Fibroblast of villous mesenchyme (primary cell): ENCODE measurements around the gene DOCK11. TPM values are rescaled to one million over a fixed set of nuclear protein-coding genes. Genes with fewer than 3 reads are reported as not detected.
"Not testable (repeated sequence)": the region's sequence is repeated elsewhere in the genome, so short reads cannot be mapped to it uniquely, and the experiment has no call there.

Experiments
- DNase-seq: peaks from one replicate; pipeline ENCODE4 v3.0.0-alpha.2; 2010; ENCODE audit warnings: low read depth
- H3K4me3 ChIP-seq: 2 replicates; pipeline ENCODE4 v1.5.1; 2011; ENCODE audit warnings: low read depth, mild to moderate bottlenecking, low read length
- total RNA-seq: library from RNA; depleted of rRNA; stranded (reverse); fragments of >200 nt; gene quantifications from 2 replicates; pipeline ENCODE4 v1.2.3, GENCODE V29; 2012
- TF ChIP-seq, protein P1 (sequence below): IDR thresholded peaks from 2 replicates; pipeline ENCODE4 v1.5.1; 2012; ENCODE audit warnings: low read depth, mild to moderate bottlenecking, low read length; ENCODE audit not compliant: insufficient read depth

DOCK11 gene
- total RNA-seq, 1 donor: 50.1 TPM

DNA sequence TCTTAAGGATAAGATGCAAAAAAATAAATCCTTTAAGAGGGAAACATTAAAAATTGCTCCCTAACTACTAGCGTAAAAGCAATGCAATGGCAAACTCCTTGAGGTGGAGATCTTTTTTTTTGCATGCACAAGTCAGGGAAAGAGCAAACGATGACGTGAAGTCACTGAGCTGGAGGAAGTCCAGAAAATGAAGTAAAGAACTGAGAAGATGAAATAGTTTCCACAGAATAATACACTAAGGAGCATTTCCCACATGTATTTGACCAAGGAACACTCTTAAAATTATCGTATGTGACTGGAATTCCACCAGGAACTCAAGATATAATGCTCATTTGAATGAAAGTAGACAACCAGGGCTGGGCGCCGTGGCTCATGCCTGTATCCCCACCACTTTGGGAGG is 21.0 kb upstream of the DOCK11 start:
- DNase-seq: no peak

DNA sequence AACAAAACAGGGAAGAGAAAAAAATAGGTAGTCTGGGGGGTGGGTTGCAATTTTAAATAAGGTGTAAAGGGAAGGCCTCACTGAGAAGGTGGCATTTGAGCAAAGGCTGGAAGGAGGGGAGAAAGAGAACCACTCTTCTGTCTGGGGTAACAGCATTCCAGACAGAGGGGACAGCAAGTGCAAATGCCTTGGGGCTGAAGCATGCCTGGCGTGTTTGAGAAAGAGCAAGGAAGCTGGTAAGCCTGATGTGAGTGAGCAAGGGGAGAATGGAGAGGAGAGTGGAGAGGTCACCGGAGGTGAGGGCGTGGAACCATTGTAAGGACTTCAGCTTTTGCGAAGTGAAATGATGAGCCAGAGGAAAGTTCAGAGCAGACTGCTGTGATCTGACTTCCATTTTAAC is 19.7 kb upstream of the DOCK11 start:
- TF ChIP-seq, protein P1, sequence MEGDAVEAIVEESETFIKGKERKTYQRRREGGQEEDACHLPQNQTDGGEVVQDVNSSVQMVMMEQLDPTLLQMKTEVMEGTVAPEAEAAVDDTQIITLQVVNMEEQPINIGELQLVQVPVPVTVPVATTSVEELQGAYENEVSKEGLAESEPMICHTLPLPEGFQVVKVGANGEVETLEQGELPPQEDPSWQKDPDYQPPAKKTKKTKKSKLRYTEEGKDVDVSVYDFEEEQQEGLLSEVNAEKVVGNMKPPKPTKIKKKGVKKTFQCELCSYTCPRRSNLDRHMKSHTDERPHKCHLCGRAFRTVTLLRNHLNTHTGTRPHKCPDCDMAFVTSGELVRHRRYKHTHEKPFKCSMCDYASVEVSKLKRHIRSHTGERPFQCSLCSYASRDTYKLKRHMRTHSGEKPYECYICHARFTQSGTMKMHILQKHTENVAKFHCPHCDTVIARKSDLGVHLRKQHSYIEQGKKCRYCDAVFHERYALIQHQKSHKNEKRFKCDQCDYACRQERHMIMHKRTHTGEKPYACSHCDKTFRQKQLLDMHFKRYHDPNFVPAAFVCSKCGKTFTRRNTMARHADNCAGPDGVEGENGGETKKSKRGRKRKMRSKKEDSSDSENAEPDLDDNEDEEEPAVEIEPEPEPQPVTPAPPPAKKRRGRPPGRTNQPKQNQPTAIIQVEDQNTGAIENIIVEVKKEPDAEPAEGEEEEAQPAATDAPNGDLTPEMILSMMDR: no peak
- no peak overlapping the region for H3K4me3 ChIP-seq
- DNase-seq: no peak

More for the DNA sequence above, 21.0 kb upstream of the DOCK11 start:
- H3K4me3 ChIP-seq: no peak overlapping the region
- TF ChIP-seq, protein P1: no peak

DNA sequence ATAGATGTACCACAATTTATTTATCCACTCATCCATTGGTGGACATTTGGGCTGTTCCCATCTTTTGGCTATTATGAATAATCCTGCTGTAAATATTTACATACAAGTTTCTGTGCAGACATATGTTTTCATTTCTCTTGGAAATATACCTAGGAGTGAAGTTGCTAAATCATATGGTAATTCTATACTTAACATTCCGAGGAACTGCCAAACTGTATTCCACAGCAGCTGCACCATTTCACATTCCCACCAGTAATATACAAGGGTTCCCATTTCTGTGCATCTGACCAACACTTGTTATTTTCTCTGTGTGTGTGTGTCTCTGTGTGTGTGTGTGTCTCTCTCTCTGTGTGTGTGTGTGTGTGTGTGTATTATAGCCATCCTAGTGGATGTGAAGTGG is 15.4 kb upstream of the DOCK11 start:
- H3K4me3 ChIP-seq: no peak overlapping the region
- DNase-seq: peak; percentile 46
- TF ChIP-seq, protein P1: no peak

DNA sequence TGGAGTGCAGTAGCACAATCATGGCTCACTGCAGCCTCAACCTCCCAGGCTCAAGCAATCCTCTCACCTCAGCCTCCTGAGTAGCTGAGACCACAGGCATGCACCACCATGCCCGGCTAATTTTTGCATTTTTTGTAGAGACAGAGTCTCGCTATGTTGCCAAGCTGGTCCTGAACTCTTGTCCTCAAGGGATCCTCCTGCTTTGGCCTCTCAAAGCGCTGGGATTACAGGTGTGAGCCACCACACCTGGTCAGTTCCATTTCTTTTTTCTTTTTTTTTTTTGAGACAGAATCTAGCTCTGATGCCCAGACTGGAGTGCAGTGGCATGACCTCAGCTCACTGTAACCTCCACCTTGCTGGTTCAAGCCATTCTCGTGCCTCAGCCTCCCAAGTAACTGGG is 13.2 kb upstream of the DOCK11 start:
- DNase-seq, H3K4me3 ChIP-seq: not testable (repeated sequence)

DNA sequence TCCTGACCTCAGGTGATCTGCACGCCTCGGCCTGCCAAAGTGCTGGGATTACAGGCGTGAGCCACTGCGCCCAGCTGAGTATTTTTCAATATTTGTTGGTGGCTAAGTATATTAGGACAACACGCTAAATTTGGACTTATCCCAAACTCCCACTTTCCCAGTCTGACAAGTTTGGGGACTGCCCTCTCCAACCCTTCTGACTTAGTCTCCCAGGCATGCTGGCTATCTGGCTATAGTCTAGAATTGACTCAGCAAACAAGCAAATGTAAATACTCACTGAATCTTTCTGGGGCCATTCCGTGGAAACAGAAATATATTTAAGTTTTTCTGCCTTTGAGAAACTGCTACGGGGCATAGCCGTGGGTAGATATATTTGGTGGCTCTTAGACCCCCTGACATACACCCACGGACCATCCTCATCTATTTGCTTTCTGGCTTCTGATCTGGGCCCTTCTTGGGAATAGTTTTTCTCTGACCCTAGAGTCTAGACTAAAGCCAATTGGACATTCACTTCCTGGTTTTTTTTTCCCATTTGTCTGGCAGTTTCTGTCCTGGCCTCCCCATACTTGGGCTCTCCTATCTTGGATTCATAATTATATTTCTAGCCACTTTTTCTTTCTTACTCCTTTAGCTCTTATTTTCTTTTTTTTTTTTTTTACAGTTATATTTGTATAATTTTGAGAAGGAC is 11.3 kb upstream of the DOCK11 start:
- TF ChIP-seq, protein P1: no peak
- H3K4me3 ChIP-seq: no peak overlapping the region
- DNase-seq: no peak

DNA sequence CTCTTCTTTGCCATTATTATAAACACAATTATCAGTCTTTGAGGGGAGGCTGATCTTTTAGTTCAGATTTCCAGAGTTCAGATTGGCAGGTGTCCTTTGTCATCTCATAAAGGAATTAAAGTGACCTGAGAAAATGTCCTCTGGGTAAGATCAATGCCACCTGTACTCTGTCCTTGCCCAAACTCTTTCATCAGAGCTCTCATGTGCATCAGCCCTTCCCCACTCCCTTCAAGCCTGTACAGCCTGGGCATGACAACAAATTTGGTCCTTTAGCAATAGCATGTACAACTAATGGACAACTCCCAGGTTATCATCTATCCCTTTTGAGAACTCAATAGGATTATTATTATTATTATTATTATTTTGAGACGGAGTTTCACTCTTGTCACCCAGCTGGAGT is 8.9 kb upstream of the DOCK11 start:
- H3K4me3 ChIP-seq, DNase-seq: not testable (repeated sequence)

DNA sequence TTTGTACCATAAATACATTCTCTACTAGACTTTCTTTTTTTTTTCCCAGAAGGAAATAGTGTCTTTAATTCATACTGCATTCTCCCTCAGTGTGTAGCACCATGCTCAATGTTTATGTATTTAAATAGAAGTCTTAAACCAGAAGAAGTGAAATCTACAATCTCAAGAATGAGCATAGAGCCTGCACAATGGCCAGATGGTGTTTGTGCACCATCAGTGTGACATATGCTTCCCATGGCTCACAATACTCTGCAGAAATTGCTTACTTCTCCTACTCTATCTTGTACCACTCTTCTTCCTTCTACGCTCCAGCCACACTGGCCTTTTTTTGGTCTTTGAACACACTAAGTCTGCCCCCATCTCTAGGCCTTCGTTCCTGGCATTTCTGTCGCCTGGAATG is 2.6 kb upstream of the DOCK11 start:
- no peak overlapping the region for H3K4me3 ChIP-seq
- TF ChIP-seq, protein P1: no peak
- no peak for DNase-seq

DNA sequence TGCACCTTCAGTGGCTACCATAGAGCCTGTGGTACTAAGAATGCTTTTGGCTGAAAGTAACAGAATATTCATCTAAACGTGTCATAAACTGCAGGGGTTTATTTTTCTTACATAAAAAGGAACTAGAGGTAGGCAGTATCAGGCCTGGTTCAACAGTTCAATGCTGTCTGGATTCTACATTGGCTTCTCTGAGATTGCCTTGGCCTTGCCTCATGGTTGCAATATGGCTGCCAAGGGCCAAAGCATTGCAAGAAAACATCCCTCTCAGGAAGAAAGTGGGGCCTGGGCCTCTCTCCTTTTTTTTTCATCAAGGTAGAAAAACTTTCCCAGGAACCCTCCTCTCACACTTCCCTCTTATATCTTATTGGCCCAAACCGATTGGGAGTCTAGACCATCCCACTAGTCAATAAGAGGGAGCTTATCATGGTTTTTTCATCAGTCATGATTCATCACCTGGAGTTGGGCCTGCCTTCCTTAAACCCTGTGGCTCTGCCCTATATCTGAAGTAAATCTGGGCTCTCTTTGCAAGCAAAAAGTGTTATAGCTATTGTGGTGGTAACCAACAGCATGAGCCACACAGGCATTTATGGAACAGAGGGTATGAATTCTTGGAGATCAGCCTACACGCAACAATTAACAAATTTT is 1.8 kb upstream of the DOCK11 start:
- TF ChIP-seq, protein P1: no peak
- no peak overlapping the region for H3K4me3 ChIP-seq
- no peak for DNase-seq
